OCI-LY1 (cell line): Measurements from ENCODE around the gene CCDC187.

Source experiments
- EZH2 ChIP-seq: fragments of 200-600 bp; sonication (generic), shearing (Covaris generic); IDR thresholded peaks from 2 replicates; pipeline ENCODE4 v1.8.0; 2017; ENCODE audit warnings: borderline replicate concordance, mixed run types, mild to moderate bottlenecking, antibody characterized with exemption, low read length, moderate library complexity, mixed read lengths
- TF ChIP-seq, protein P1 (sequence below): fragments of 200-600 bp; sonication (generic), shearing (Covaris generic); IDR thresholded peaks from 2 replicates; pipeline ENCODE4 v1.5.1; 2017; ENCODE audit warnings: mild to moderate bottlenecking, antibody characterized with exemption, low read length, moderate library complexity, mixed read lengths

DNA sequence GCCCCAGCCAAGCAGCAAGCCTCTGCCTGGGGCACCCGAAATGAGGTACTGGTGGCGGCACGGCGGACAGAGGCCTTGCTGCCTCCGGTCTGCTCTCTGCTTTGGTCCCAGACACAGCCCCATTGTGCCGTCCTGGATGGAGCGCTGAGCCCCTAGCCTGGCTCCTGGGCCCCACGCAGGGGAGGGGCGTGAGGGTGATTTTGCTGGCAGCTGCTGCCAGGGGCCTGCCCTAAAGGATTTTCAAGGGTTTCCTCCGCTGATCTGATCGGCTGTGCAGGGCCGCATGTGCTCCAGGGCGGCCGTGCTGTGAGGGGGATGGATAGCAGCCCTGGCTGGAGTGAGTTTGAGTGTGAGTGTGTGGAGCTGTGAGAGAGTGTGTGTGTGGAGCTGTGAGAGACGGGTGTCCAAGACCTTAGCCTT, 24.7 kb upstream of the CCDC187 start:
- TF ChIP-seq, protein P1, sequence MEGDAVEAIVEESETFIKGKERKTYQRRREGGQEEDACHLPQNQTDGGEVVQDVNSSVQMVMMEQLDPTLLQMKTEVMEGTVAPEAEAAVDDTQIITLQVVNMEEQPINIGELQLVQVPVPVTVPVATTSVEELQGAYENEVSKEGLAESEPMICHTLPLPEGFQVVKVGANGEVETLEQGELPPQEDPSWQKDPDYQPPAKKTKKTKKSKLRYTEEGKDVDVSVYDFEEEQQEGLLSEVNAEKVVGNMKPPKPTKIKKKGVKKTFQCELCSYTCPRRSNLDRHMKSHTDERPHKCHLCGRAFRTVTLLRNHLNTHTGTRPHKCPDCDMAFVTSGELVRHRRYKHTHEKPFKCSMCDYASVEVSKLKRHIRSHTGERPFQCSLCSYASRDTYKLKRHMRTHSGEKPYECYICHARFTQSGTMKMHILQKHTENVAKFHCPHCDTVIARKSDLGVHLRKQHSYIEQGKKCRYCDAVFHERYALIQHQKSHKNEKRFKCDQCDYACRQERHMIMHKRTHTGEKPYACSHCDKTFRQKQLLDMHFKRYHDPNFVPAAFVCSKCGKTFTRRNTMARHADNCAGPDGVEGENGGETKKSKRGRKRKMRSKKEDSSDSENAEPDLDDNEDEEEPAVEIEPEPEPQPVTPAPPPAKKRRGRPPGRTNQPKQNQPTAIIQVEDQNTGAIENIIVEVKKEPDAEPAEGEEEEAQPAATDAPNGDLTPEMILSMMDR = no peak
- no peak for TF ChIP-seq EZH2
